B cell (primary cell): ENCODE results near the gene DPY19L1. TPM values are rescaled to one million over a fixed set of nuclear protein-coding genes. Genes with fewer than 3 reads are reported as not detected.

Source experiments
- ATAC-seq: fragments of 200-7000 bp; cut with Tn5 transposase; one replicate; pipeline ENCODE4 v1.10.0; 2021; ENCODE audit warnings: low read depth, mild to moderate bottlenecking, moderate number of reproducible peaks, moderate library complexity
- CTCF ChIA-PET: fragments of 350-600 bp; sonication (Branson Sonifier 250); formaldehyde crosslinking; loops from one replicate; lab custom pipeline; 2021; ENCODE audit warnings: antibody characterized with exemption, inconsistent platforms; lab: Charles Lee
- POLR2A ChIA-PET: fragments of 350-600 bp; sonication (Branson Sonifier 250); formaldehyde crosslinking; loops from one replicate; lab custom pipeline; 2021; ENCODE audit warnings: antibody characterized with exemption; lab: Charles Lee
- DNase-seq: peaks from one replicate; pipeline ENCODE4 v3.0.0; 2013
- H2AFZ ChIP-seq: 2 replicates; pipeline ENCODE4 v1.6.1; 2012; ENCODE audit warnings: mild to moderate bottlenecking, low read depth, low read length; ENCODE audit not compliant: insufficient read depth, poor library complexity, severe bottlenecking
- H3K27ac ChIP-seq, 2 donors: 1 replicate in 1 of 2; 2 replicates in 1 of 2; pipeline ENCODE4 v1.5.1; 2012 to 2013; ENCODE audit warnings: low read length in 2 of 2, mild to moderate bottlenecking in 2 of 2, moderate library complexity in 1 of 2
- H3K27me3 ChIP-seq, 4 experiments: fragments of 200-600 bp in 1 of 4; sonication (generic) in 1 of 4; replicated peaks in 1 of 4; 1 replicate in 2 of 4; 2 replicates in 2 of 4; pipeline versions ENCODE4 v1.6.1 to v1.7.0; 2013 to 2016; ENCODE audit warnings: low read length in 3 of 4, mild to moderate bottlenecking in 2 of 4, mixed read lengths in 1 of 4, moderate library complexity in 1 of 4; ENCODE audit not compliant: insufficient read depth in 4 of 4, control insufficient read depth in 3 of 4; ENCODE audit errors: control extremely low read depth in 1 of 4
- H3K36me3 ChIP-seq, 2 experiments: replicated peaks in 1 of 2; 1 replicate in 1 of 2; 2 replicates in 1 of 2; pipeline versions ENCODE4 v1.6.1 to v1.7.1; 2013; ENCODE audit warnings: low read length in 1 of 2; ENCODE audit not compliant: insufficient read depth in 2 of 2, control insufficient read depth in 1 of 2; ENCODE audit errors: control extremely low read depth in 1 of 2, extremely low read depth in 1 of 2
- H3K4me1 ChIP-seq, 2 donors: fragments of 200-600 bp in 1 of 2; sonication (generic) in 1 of 2; 1 replicate in 1 of 2; 2 replicates in 1 of 2; pipeline versions ENCODE4 v1.5.1 to v1.6.1; 2013 to 2017; ENCODE audit warnings: low read length in 2 of 2; ENCODE audit not compliant: control insufficient read depth in 2 of 2, insufficient read depth in 2 of 2
- H3K4me2 ChIP-seq: replicated peaks from 2 replicates; pipeline ENCODE3; 2012; ENCODE audit warnings: mild to moderate bottlenecking, low read depth, low read length; ENCODE audit not compliant: poor library complexity, severe bottlenecking
- H3K4me3 ChIP-seq, 5 experiments: fragments of 200-600 bp in 1 of 5; sonication (generic) in 1 of 5; 1 replicate in 3 of 5; 2 replicates in 2 of 5; pipeline versions ENCODE4 v1.5.1 to v1.7.0; 2011 to 2016; ENCODE audit warnings: low read length in 4 of 5, mild to moderate bottlenecking in 4 of 5, low read depth in 2 of 5, control low read depth in 1 of 5, moderate library complexity in 1 of 5; ENCODE audit not compliant: insufficient read depth in 1 of 5; ENCODE audit errors: control extremely low read depth in 1 of 5, extremely low read depth in 1 of 5
- H3K79me2 ChIP-seq: fragments of 200-600 bp; sonication (generic); one replicate; pipeline ENCODE4 v1.6.0; 2016; ENCODE audit warnings: low read length; ENCODE audit not compliant: control insufficient read depth, insufficient read depth
- H3K9ac ChIP-seq: fragments of 200-600 bp; sonication (generic); 2 replicates; pipeline ENCODE4 v1.6.1; 2017; ENCODE audit warnings: mild to moderate bottlenecking, low read length, moderate library complexity
- H3K9me3 ChIP-seq, 3 donors: one replicate each; pipeline versions ENCODE4 v1.6.1 to v1.7.1; 2013; ENCODE audit warnings: low read length in 2 of 3; ENCODE audit not compliant: control insufficient read depth in 2 of 3, insufficient read depth in 1 of 3; ENCODE audit errors: control extremely low read depth in 1 of 3
- H4K20me1 ChIP-seq: 2 replicates; pipeline ENCODE4 v1.6.0; 2012; ENCODE audit warnings: mild to moderate bottlenecking, low read length; ENCODE audit not compliant: insufficient read depth, control insufficient read depth, poor library complexity, severe bottlenecking
- H3K27ac Mint-ChIP-seq: one replicate; pipeline ENCODE4 v1.8.0; 2021; ENCODE audit warnings: mixed read lengths
- H3K27me3 Mint-ChIP-seq: one replicate; pipeline ENCODE4 v1.8.0; 2021; ENCODE audit warnings: mixed read lengths
- H3K4me1 Mint-ChIP-seq: one replicate; pipeline ENCODE4 v1.8.0; 2021; ENCODE audit warnings: mixed read lengths
- H3K4me3 Mint-ChIP-seq: one replicate; pipeline ENCODE4 v1.8.0; 2021; ENCODE audit warnings: mixed read lengths
- H3K9me3 Mint-ChIP-seq: one replicate; pipeline ENCODE4 v1.8.0; 2022; ENCODE audit warnings: mixed read lengths; ENCODE audit not compliant: insufficient read depth
- CTCF ChIP-seq: fragments of 200-600 bp; IDR thresholded peaks from one replicate; pipeline ENCODE4 v1.8.0; 2022; ENCODE audit warnings: antibody characterized with exemption, mild to moderate bottlenecking
- EZH2 ChIP-seq: IDR thresholded peaks from 2 replicates; pipeline ENCODE4 v1.6.1; 2012; ENCODE audit warnings: borderline replicate concordance, low read depth, mild to moderate bottlenecking, moderate library complexity, low read length; ENCODE audit not compliant: insufficient read depth, poor library complexity, severe bottlenecking
- WGBS: methylation state at CpG from one replicate; pipeline ENCODE4 v1.1.5; 2013; ENCODE audit warnings: missing lambda C conversion rate; ENCODE audit not compliant: insufficient coverage; 5-methylcytosine and 5-hydroxymethylcytosine counted together
- intact Hi-C: fragments of 100-400 bp; cut with micrococcal nuclease; formaldehyde crosslinking; loops from one replicate; pipeline ENCODE4 v1.10.0; 2022
- polyA plus RNA-seq: library from polyadenylated mRNA; depleted of rRNA; stranded (reverse); fragments of >200 nt; gene quantifications from 2 replicates; pipeline ENCODE4 v1.2.3, GENCODE V29; 2012
- total RNA-seq, 2 donors: library from RNA; stranded (reverse); fragments of 120-200 nt in 1 of 2; gene quantifications; 1 replicate in 1 of 2; 2 replicates in 1 of 2; pipeline versions ENCODE4 v1.2.3 to v1.2.4, GENCODE V29; 2013 to 2022

The DPY19L1 gene
- total and polyA plus RNA-seq, 2 donors (not counting 1 experiment from before 2014, with no cell fraction given): 2.0 to 13.0 TPM

GRCh38 chr7:35015346-35015859 is 21.9 kb downstream of the DPY19L1 start:
- no peaks in the 10 kb centered on the region for H4K20me1 ChIP-seq
- H3K9me3 Mint-ChIP-seq: no peaks in the 10 kb centered on the region
- H3K36me3 ChIP-seq: peaks cover 0 to 9% of the 10 kb centered on the region in 2 experiments
- H3K27ac ChIP-seq: no peak overlapping the region
- no CpG with 5 or more reads among the region's 1 CpG for WGBS
- H3K9ac ChIP-seq: no peak overlapping the region
- DNase-seq (no peak), ATAC-seq (no peak)
- ChIA-PET CTCF (no interaction called here), POLR2A (no interaction called here)
- H3K4me3 ChIP-seq: no peak overlapping the region
- H3K27me3 ChIP-seq: no peaks in the 10 kb centered on the region
- no peak overlapping the region for H3K27ac Mint-ChIP-seq
- intact Hi-C loops: no loop called here
- no peak overlapping the region for H3K4me3 Mint-ChIP-seq
- no peaks in the 10 kb centered on the region for H3K9me3 ChIP-seq
- TF ChIP-seq CTCF (no peak), EZH2 (no peak)
- H3K4me2 ChIP-seq: no peak overlapping the region
- H3K4me1 ChIP-seq: no peaks in the 10 kb centered on the region
- no peak overlapping the region for H2AFZ ChIP-seq
- H3K4me1 Mint-ChIP-seq: peaks cover 3% of the 10 kb centered on the region
- H3K79me2 ChIP-seq: no peaks in the 10 kb centered on the region
- H3K27me3 Mint-ChIP-seq: no peaks in the 10 kb centered on the region

GRCh38 chr7:35012160-35012559 is 25.1 kb downstream of the DPY19L1 start:
- H3K27me3 Mint-ChIP-seq: no peaks in the 10 kb centered on the region
- H3K9me3 ChIP-seq: no peaks in the 10 kb centered on the region
- WGBS: 94% methylated on average over 1 of the region's 3 CpGs
- H3K4me2 ChIP-seq: no peak overlapping the region
- peaks cover 14% of the 10 kb centered on the region for H3K4me1 Mint-ChIP-seq
- H3K27ac Mint-ChIP-seq: no peak overlapping the region
- H3K4me1 ChIP-seq: peaks cover 0 to 7% of the 10 kb centered on the region in 2 donors
- H3K27me3 ChIP-seq: no peaks in the 10 kb centered on the region
- peaks cover 0 to 9% of the 10 kb centered on the region in 2 experiments for H3K36me3 ChIP-seq
- no peak overlapping the region for H3K27ac ChIP-seq
- H2AFZ ChIP-seq: no peak overlapping the region
- TF ChIP-seq EZH2: no peak
- no peak for TF ChIP-seq CTCF
- H4K20me1 ChIP-seq: no peaks in the 10 kb centered on the region
- CTCF ChIA-PET: no interaction called here
- POLR2A ChIA-PET: no interaction called here
- H3K4me3 ChIP-seq: no peak overlapping the region
- no peak overlapping the region for H3K4me3 Mint-ChIP-seq
- ATAC-seq (no peak), DNase-seq (no peak)
- intact Hi-C loops: no loop called here
- H3K9me3 Mint-ChIP-seq: no peaks in the 10 kb centered on the region
- no peaks in the 10 kb centered on the region for H3K79me2 ChIP-seq
- H3K9ac ChIP-seq: no peak overlapping the region
